DND-41 (cell line): ENCODE data around the gene SIRT3.

ENCODE experiments used
- EZH2 ChIP-seq: IDR thresholded peaks from 3 replicates; pipeline ENCODE4 v1.6.1; 2012; ENCODE audit warnings: borderline replicate concordance, low read depth, mild to moderate bottlenecking, moderate library complexity, low read length, inconsistent platforms; ENCODE audit not compliant: severe bottlenecking
- TF ChIP-seq, protein P1 (sequence below): IDR thresholded peaks from 2 replicates; pipeline ENCODE4 v1.5.1; 2012; ENCODE audit warnings: borderline replicate concordance, low read length, moderate library complexity, mild to moderate bottlenecking; ENCODE audit not compliant: poor library complexity, severe bottlenecking; ENCODE audit errors: extremely low read depth

DNA sequence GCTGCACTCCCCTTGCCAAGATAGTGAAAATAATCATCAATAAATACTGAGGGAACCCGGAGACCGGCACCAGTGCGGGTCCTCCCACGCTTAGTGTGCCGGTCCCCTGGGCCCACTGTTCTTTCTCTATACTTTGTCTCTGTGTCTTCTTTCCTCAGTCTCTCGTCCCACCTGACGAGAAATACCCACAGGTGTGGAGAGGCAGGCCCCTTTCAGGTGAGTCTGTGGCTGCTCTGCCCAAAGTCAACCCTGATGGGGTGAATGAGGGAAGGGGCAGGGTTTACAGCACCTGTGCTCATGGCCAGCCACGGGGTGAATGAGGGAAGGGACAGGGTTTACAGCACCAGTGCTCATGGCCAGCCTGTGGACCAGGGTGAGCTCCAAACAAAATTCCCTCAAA, 33.7 kb downstream of the SIRT3 start:
- TF ChIP-seq EZH2, result no peak
- TF ChIP-seq, protein P1, sequence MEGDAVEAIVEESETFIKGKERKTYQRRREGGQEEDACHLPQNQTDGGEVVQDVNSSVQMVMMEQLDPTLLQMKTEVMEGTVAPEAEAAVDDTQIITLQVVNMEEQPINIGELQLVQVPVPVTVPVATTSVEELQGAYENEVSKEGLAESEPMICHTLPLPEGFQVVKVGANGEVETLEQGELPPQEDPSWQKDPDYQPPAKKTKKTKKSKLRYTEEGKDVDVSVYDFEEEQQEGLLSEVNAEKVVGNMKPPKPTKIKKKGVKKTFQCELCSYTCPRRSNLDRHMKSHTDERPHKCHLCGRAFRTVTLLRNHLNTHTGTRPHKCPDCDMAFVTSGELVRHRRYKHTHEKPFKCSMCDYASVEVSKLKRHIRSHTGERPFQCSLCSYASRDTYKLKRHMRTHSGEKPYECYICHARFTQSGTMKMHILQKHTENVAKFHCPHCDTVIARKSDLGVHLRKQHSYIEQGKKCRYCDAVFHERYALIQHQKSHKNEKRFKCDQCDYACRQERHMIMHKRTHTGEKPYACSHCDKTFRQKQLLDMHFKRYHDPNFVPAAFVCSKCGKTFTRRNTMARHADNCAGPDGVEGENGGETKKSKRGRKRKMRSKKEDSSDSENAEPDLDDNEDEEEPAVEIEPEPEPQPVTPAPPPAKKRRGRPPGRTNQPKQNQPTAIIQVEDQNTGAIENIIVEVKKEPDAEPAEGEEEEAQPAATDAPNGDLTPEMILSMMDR, result no peak
